HG02943 (cell line): ENCODE results near the gene LMBR1.
A peak's percentile ranks its signal among the peaks of the same experiment; 100 is the strongest.
"Not testable (repeated sequence)": the region's sequence is repeated elsewhere in the genome, so short reads cannot be mapped to it uniquely, and the experiment has no call there.

Experiments
- ATAC-seq: cut with Tn5 transposase; IDR thresholded peaks from one replicate; pipeline ENCODE4 v1.9.1; 2021; ENCODE audit warnings: mild to moderate bottlenecking, low read depth, moderate library complexity; ENCODE audit not compliant: unreplicated experiment

Gene LMBR1

GRCh38 chr7:156907656-156908055 lies 14.7 kb upstream of the LMBR1 start:
- no peak for ATAC-seq

- no peak for ATAC-seq
These were observed 13.2 kb upstream of the LMBR1 start for GRCh38 chr7:156906200-156906649.

- ATAC-seq = no peak
These were observed 10.4 kb upstream of the LMBR1 start for GRCh38 chr7:156903232-156903909.

- not testable (repeated sequence) for ATAC-seq
These were observed 7.1 kb upstream of the LMBR1 start for GRCh38 chr7:156900093-156900492.

- ATAC-seq = no peak
These were observed 6.0 kb upstream of the LMBR1 start for GRCh38 chr7:156898938-156899337.

GRCh38 chr7:156897673-156898072 lies 4.7 kb upstream of the LMBR1 start:
- ATAC-seq = no peak

- no peak for ATAC-seq
These were observed 3.5 kb upstream of the LMBR1 start for GRCh38 chr7:156896388-156897022.

GRCh38 chr7:156895024-156895780 lies 2.2 kb upstream of the LMBR1 start:
- ATAC-seq = no peak

- ATAC-seq = peak; percentile 10
These were observed 742 bp downstream of the LMBR1 start for GRCh38 chr7:156892081-156892800.

GRCh38 chr7:156889746-156890145 lies 3.2 kb downstream of the LMBR1 start:
- no peak for ATAC-seq

- no peak for ATAC-seq
These were observed 3.9 kb downstream of the LMBR1 start for GRCh38 chr7:156889089-156889488.

- ATAC-seq = no peak
These were observed 6.8 kb downstream of the LMBR1 start for GRCh38 chr7:156886020-156886795.

GRCh38 chr7:156881679-156882078 lies 11.3 kb downstream of the LMBR1 start:
- ATAC-seq = no peak

GRCh38 chr7:156875766-156876165 lies 17.2 kb downstream of the LMBR1 start:
- no peak for ATAC-seq

GRCh38 chr7:156868363-156868762 lies 24.6 kb downstream of the LMBR1 start:
- not testable (repeated sequence) for ATAC-seq

GRCh38 chr7:156865493-156865892 lies 27.5 kb downstream of the LMBR1 start:
- no peak for ATAC-seq

- not testable (repeated sequence) for ATAC-seq
These were observed 31.0 kb downstream of the LMBR1 start for GRCh38 chr7:156862022-156862421.

- no peak for ATAC-seq
These were observed 31.8 kb downstream of the LMBR1 start for GRCh38 chr7:156861212-156861611.

- ATAC-seq = not testable (repeated sequence)
These were observed 32.9 kb downstream of the LMBR1 start for GRCh38 chr7:156860099-156860498.

- no peak for ATAC-seq
These were observed 34.5 kb downstream of the LMBR1 start for GRCh38 chr7:156858523-156858922.
